SK-N-MC (cell line): ENCODE results near the gene TIMP3.

Source experiments
- DNase-seq: peaks from one replicate; pipeline ENCODE4 v3.0.0-alpha.2; 2011; ENCODE audit warnings: low read depth, low spot score
- H3K27ac ChIP-seq: fragments of 200-600 bp; sonication (generic); 2 replicates; pipeline ENCODE4 v1.5.1; 2016; ENCODE audit warnings: mixed run types
- H3K36me3 ChIP-seq: fragments of 200-600 bp; sonication (generic); 2 replicates; pipeline ENCODE4 v1.6.1; 2017; ENCODE audit warnings: antibody characterized with exemption, low read length, mixed read lengths; ENCODE audit not compliant: insufficient read depth
- H3K4me3 ChIP-seq: fragments of 200-600 bp; sonication (generic); 2 replicates; pipeline ENCODE4 v1.5.1; 2016
- H3K9ac ChIP-seq: fragments of 200-600 bp; sonication (generic); 2 replicates; pipeline ENCODE4 v1.8.0; 2017; ENCODE audit warnings: mixed run types, mixed read lengths; ENCODE audit not compliant: insufficient read length
- H3K9me3 ChIP-seq: fragments of 200-600 bp; sonication (generic); 2 replicates; pipeline ENCODE4 v1.6.1; 2017; ENCODE audit warnings: low read depth, mild to moderate bottlenecking, antibody characterized with exemption, low read length, moderate library complexity, mixed read lengths
- EZH2 ChIP-seq: fragments of 200-600 bp; sonication (generic); IDR thresholded peaks from one replicate; pipeline ENCODE4 v1.6.1; 2017; ENCODE audit warnings: antibody characterized with exemption
- FOXP2 ChIP-seq: optimal IDR thresholded peaks from 2 replicates; pipeline ENCODE3; 2011; ENCODE audit warnings: mild to moderate bottlenecking, moderate library complexity; ENCODE audit not compliant: insufficient read depth; ENCODE audit errors: extremely low read length, control extremely low read depth
- POLR2AphosphoS5 ChIP-seq: IDR thresholded peaks from 2 replicates; pipeline ENCODE4 v1.6.1; 2012; ENCODE audit warnings: mild to moderate bottlenecking, low read depth, low read length, borderline replicate concordance

Gene TIMP3

GRCh38 chr22:32901925-32902324 lies 100.4 kb downstream of the TIMP3 start:
- Histone ChIP-seq H3K9ac (no peak overlapping the region), H3K36me3 (no peaks in the 10 kb centered on the region), H3K4me3 (no peak overlapping the region), H3K9me3 (no peaks in the 10 kb centered on the region), H3K27ac (no peak overlapping the region)
- no peak for TF ChIP-seq EZH2
- no peak for DNase-seq

GRCh38 chr22:32903507-32903906 lies 102.0 kb downstream of the TIMP3 start:
- Histone ChIP-seq H3K36me3 (no peaks in the 10 kb centered on the region), H3K9me3 (no peaks in the 10 kb centered on the region), H3K27ac (no peak overlapping the region), H3K9ac (no peak overlapping the region), H3K4me3 (no peak overlapping the region)
- TF ChIP-seq POLR2AphosphoS5: no peak
- TF ChIP-seq EZH2: no peak
- no peak for TF ChIP-seq FOXP2
- DNase-seq: no peak

- Histone ChIP-seq H3K9me3 (no peaks in the 10 kb centered on the region), H3K27ac (no peak overlapping the region), H3K9ac (no peak overlapping the region), H3K4me3 (no peak overlapping the region), H3K36me3 (no peaks in the 10 kb centered on the region)
- TF ChIP-seq FOXP2 (no peak), EZH2 (no peak), POLR2AphosphoS5 (no peak)
- no peak for DNase-seq
Measured at GRCh38 chr22:32904044-32904443, 102.5 kb downstream of the TIMP3 start.

- no peak overlapping the region for H3K4me3 ChIP-seq
- DNase-seq: no peak
Measured at GRCh38 chr22:32905400-32905799, 103.9 kb downstream of the TIMP3 start.

GRCh38 chr22:32909581-32910428 lies 108.3 kb downstream of the TIMP3 start:
- TF ChIP-seq POLR2AphosphoS5: no peak
- TF ChIP-seq FOXP2: no peak
- Histone ChIP-seq H3K27ac (no peak overlapping the region), H3K36me3 (no peaks in the 10 kb centered on the region), H3K9me3 (no peaks in the 10 kb centered on the region), H3K9ac (no peak overlapping the region), H3K4me3 (no peak overlapping the region)
- no peak for DNase-seq

More at GRCh38 chr22:32905400-32905799, 103.9 kb downstream of the TIMP3 start:
- H3K9me3 ChIP-seq: no peaks in the 10 kb centered on the region
- no peak overlapping the region for H3K27ac ChIP-seq
- TF ChIP-seq POLR2AphosphoS5 (no peak), EZH2 (no peak)
- H3K9ac ChIP-seq: no peak overlapping the region
- H3K36me3 ChIP-seq: no peaks in the 10 kb centered on the region

DNA sequence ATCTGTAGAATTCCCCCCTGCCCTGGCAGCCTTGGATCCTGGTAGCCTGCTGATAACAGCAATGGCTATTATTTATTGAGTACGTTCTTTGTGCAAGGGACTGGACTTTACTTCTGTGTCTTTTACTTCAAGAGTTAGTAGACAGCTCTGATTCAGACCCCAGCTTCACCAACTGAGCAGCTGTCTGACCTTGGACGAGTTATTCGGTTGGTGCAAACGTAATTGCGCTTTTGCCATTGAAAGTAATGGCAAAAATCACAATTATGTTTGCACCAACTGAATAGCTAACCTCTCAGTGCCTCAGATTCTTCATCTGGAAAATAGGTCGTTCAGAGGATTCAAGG lies 108.9 kb downstream of the TIMP3 start:
- TF ChIP-seq POLR2AphosphoS5 (no peak), FOXP2 (no peak), EZH2 (no peak)
- H3K9ac ChIP-seq: no peak overlapping the region
- no peak overlapping the region for H3K4me3 ChIP-seq

GRCh38 chr22:32911503-32911902 lies 110.0 kb downstream of the TIMP3 start:
- H3K9me3 ChIP-seq: no peaks in the 10 kb centered on the region
- no peak for DNase-seq

More for the DNA sequence above, 108.9 kb downstream of the TIMP3 start:
- Histone ChIP-seq H3K36me3 (no peaks in the 10 kb centered on the region), H3K27ac (no peak overlapping the region), H3K9me3 (no peaks in the 10 kb centered on the region)
- DNase-seq: no peak

More at GRCh38 chr22:32911503-32911902, 110.0 kb downstream of the TIMP3 start:
- H3K27ac ChIP-seq: no peak overlapping the region
- H3K4me3 ChIP-seq: peak overlapping the region; percentile 17; the same call in 1 of the 2 replicates
- no peaks in the 10 kb centered on the region for H3K36me3 ChIP-seq
- no peak overlapping the region for H3K9ac ChIP-seq
- no peak for TF ChIP-seq FOXP2
- TF ChIP-seq POLR2AphosphoS5: no peak
- no peak for TF ChIP-seq EZH2
